Right lobe of liver (tissue), 6 donors: ENCODE measurements around the gene SLC27A5. TPM values are rescaled to one million over a fixed set of nuclear protein-coding genes. Genes with fewer than 3 reads are reported as not detected.

Experiments
- ATAC-seq, 4 donors: fragments of 200-7000 bp; cut with Tn5 transposase; one replicate each; pipeline ENCODE4 v1.9.1; 2020; ENCODE audit warnings: mild to moderate bottlenecking in 4 of 4, moderate library complexity in 4 of 4
- DNase-seq, 3 donors: peaks; one replicate each; pipeline ENCODE4 v3.0.0-alpha.2; 2020
- H3K27ac ChIP-seq, 3 donors: fragments of 200-600 bp; one replicate each; pipeline ENCODE4 v1.8.0; 2022
- H3K27me3 ChIP-seq, 2 donors: fragments of 200-600 bp; one replicate each; pipeline ENCODE4 v1.8.0; 2022
- H3K36me3 ChIP-seq, 4 donors: fragments of 200-600 bp; sonication (generic) in 1 of 4; one replicate each; pipeline versions ENCODE4 v1.5.1 to v1.8.0; 2017 to 2022; ENCODE audit warnings: control low read depth in 1 of 4
- H3K4me1 ChIP-seq, 4 donors: fragments of 200-600 bp; sonication (generic) in 1 of 4; one replicate each; pipeline versions ENCODE4 v1.5.1 to v1.8.0; 2017 to 2022; ENCODE audit warnings: control low read depth in 1 of 4
- H3K4me3 ChIP-seq, 3 donors: fragments of 200-600 bp; one replicate each; pipeline ENCODE4 v1.8.0; 2022
- H3K9me3 ChIP-seq, 4 donors: fragments of 200-600 bp; sonication (generic) in 1 of 4; one replicate each; pipeline versions ENCODE4 v1.5.1 to v1.8.0; 2017 to 2022; ENCODE audit warnings: control low read depth in 1 of 4
- CTCF ChIP-seq, 4 donors: fragments of 200-600 bp in 3 of 4; fragments of 450-650 bp in 1 of 4; IDR thresholded peaks; one replicate each; pipeline versions ENCODE4 v1.5.1 to v1.8.0; 2016 to 2022; ENCODE audit warnings: antibody characterized with exemption in 4 of 4, mild to moderate bottlenecking in 2 of 4
- POLR2A ChIP-seq: fragments of 450-650 bp; IDR thresholded peaks from one replicate; pipeline ENCODE4 v1.6.1; 2017; ENCODE audit warnings: antibody characterized with exemption, mild to moderate bottlenecking
- WGBS: methylation state at CpG from one replicate; pipeline ENCODE4 v1.1.6; 2018; ENCODE audit warnings: low coverage, low lambda C conversion rate; ENCODE audit not compliant: insufficient coverage; ENCODE audit errors: missing lambda C conversion rate; 5-methylcytosine and 5-hydroxymethylcytosine counted together
- intact Hi-C, 2 donors: fragments of 100-400 bp; cut with DNase I; formaldehyde crosslinking; loops; one replicate each; pipeline versions ENCODE4 v1.11.2 to v1.14.1; 2022
- total RNA-seq, 6 experiments: library from RNA; depleted of rRNA in 2 of 6; stranded (reverse); fragments of >200 nt in 2 of 6; fragmentation: NEBNext Ultra II Directional in 3 of 6; extraction: Animal tissue kit (Norgen Biotek cat#: 25700) in 3 of 6; gene quantifications; one replicate each; pipeline versions ENCODE4 v1.1.0 to v1.2.4, GENCODE V29; 2016 to 2023
- donor health status: DM: no; HTN: yes; CAD: no.
- donor health status: DM: no; HTN: no; CAD: no.
- donor health status: DM: no; HTN: no; CAD: no.
- donor health status: DM: no; HTN: yes; CAD: no.
- donor health status: DM: no; HTN: yes; CAD: no.

SLC27A5 gene
- total RNA-seq, 6 experiments from 2014 or later: 107 to 737 (median 366) TPM

GRCh38 chr19:58499021-58499927 lies 12.5 kb downstream of the SLC27A5 start:
- no peaks in the 10 kb centered on the region for H3K9me3 ChIP-seq
- intact Hi-C loops: no loop called here
- peak; percentile 100 for DNase-seq
- peaks cover 0 to 16% (median 0%) of the 10 kb centered on the region in 4 donors for H3K36me3 ChIP-seq
- no peaks in the 10 kb centered on the region for H3K27me3 ChIP-seq
- 5% methylated on average over 21 of the region's 60 CpGs for WGBS
- TF ChIP-seq CTCF (IDR thresholded peaks at IDR 0.05) (peak in 3 of 4 donors; percentile 11 to 27 (median 18)), POLR2A (no peak)
- H3K4me1 ChIP-seq: peaks cover 0 to 43% (median 5%) of the 10 kb centered on the region in 4 donors
- peak overlapping the region; percentile 44 to 58 (median 45) for H3K4me3 ChIP-seq
- ATAC-seq: peak; percentile 89 to 96 (median 93)
- H3K27ac ChIP-seq: peak overlapping the region; percentile 67 to 75 (median 69)

GRCh38 chr19:58498316-58499020 lies 13.3 kb downstream of the SLC27A5 start:
- TF ChIP-seq CTCF (IDR thresholded peaks at IDR 0.05) (no peak), POLR2A (no peak)
- H3K27ac ChIP-seq: no peak overlapping the region
- H3K27me3 ChIP-seq: no peaks in the 10 kb centered on the region
- intact Hi-C loops: no loop called here
- H3K36me3 ChIP-seq: peaks cover 0 to 15% (median 0%) of the 10 kb centered on the region in 4 donors
- ATAC-seq (peak in 3 of 4 donors; percentile 1 to 14 (median 2)), DNase-seq (peak in 2 of 3 donors; percentile 67 to 73)
- H3K4me1 ChIP-seq: peaks cover 0 to 35% (median 5%) of the 10 kb centered on the region in 4 donors
- no peaks in the 10 kb centered on the region for H3K9me3 ChIP-seq
- WGBS: 57% methylated on average over 11 of the region's 22 CpGs
- H3K4me3 ChIP-seq: peak overlapping the region; percentile 21 to 32 (median 21)

GRCh38 chr19:58497634-58498170 lies 14.1 kb downstream of the SLC27A5 start:
- DNase-seq: no peak
- no peak for ATAC-seq
- no peaks in the 10 kb centered on the region for H3K27me3 ChIP-seq
- 83% methylated on average over 6 of the region's 8 CpGs for whole genome bisulfite sequencing
- no peaks in the 10 kb centered on the region for H3K9me3 ChIP-seq
- H3K36me3 ChIP-seq: peaks cover 0 to 10% (median 0%) of the 10 kb centered on the region in 4 donors
- H3K4me1 ChIP-seq: peaks cover 0 to 31% (median 5%) of the 10 kb centered on the region in 4 donors
- H3K27ac ChIP-seq: no peak overlapping the region
- TF ChIP-seq CTCF (IDR thresholded peaks at IDR 0.05): no peak
- no peak for TF ChIP-seq POLR2A
- H3K4me3 ChIP-seq: no peak overlapping the region
- intact Hi-C loops: no loop called here

GRCh38 chr19:58492265-58492664 lies 19.5 kb downstream of the SLC27A5 start:
- Histone ChIP-seq H3K4me1 (no peaks in the 10 kb centered on the region), H3K4me3 (no peak overlapping the region), H3K27ac (no peak overlapping the region), H3K9me3 (no peaks in the 10 kb centered on the region), H3K27me3 (no peaks in the 10 kb centered on the region), H3K36me3 (no peaks in the 10 kb centered on the region)
- intact Hi-C loops: no loop called here
- WGBS: 88% methylated on average over 13 of the region's 14 CpGs
- ATAC-seq: no peak
- TF ChIP-seq CTCF (IDR thresholded peaks at IDR 0.05): no peak
- TF ChIP-seq POLR2A: no peak
- no peak for DNase-seq
